ENCODE measurements around the gene TRIP12.

DNA sequence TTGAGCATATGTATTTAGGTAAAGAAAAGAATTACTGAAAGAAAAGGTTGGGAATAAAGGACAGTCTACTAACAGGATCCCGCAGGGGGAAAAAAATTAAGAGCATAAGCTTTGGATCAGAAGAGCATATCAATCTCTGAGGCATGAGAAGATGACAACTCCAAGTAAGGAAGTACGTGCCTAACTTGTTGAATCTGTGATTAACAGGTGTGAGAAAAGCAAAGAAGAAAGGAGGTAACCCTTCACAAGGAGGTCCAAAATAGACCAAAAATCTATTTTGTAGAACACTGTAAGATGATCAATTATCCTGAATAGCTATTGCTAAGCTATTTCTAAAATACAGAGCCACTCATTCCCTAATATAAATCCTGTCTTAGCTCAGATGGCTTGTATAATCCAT is 32.8 kb downstream of the TRIP12 start:
- TF ChIP-seq, protein P1, sequence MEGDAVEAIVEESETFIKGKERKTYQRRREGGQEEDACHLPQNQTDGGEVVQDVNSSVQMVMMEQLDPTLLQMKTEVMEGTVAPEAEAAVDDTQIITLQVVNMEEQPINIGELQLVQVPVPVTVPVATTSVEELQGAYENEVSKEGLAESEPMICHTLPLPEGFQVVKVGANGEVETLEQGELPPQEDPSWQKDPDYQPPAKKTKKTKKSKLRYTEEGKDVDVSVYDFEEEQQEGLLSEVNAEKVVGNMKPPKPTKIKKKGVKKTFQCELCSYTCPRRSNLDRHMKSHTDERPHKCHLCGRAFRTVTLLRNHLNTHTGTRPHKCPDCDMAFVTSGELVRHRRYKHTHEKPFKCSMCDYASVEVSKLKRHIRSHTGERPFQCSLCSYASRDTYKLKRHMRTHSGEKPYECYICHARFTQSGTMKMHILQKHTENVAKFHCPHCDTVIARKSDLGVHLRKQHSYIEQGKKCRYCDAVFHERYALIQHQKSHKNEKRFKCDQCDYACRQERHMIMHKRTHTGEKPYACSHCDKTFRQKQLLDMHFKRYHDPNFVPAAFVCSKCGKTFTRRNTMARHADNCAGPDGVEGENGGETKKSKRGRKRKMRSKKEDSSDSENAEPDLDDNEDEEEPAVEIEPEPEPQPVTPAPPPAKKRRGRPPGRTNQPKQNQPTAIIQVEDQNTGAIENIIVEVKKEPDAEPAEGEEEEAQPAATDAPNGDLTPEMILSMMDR (IDR thresholded peaks at IDR 0.05), result no peak
- no peak for TF ChIP-seq POLR2AphosphoS5 (IDR thresholded peaks at IDR 0.05)

Data from esophagus muscularis mucosa (tissue), 3 donors.